DMS53 (cell line): Measurements from ENCODE around the gene ARHGAP24.
"Not testable (repeated sequence)": the region's sequence is repeated elsewhere in the genome, so short reads cannot be mapped to it uniquely, and the experiment has no call there.

Source experiments
- DNase-seq: peaks from one replicate; lab custom pipeline; 2025; lab: John Stamatoyannopoulos, UW

Gene ARHGAP24

DNA sequence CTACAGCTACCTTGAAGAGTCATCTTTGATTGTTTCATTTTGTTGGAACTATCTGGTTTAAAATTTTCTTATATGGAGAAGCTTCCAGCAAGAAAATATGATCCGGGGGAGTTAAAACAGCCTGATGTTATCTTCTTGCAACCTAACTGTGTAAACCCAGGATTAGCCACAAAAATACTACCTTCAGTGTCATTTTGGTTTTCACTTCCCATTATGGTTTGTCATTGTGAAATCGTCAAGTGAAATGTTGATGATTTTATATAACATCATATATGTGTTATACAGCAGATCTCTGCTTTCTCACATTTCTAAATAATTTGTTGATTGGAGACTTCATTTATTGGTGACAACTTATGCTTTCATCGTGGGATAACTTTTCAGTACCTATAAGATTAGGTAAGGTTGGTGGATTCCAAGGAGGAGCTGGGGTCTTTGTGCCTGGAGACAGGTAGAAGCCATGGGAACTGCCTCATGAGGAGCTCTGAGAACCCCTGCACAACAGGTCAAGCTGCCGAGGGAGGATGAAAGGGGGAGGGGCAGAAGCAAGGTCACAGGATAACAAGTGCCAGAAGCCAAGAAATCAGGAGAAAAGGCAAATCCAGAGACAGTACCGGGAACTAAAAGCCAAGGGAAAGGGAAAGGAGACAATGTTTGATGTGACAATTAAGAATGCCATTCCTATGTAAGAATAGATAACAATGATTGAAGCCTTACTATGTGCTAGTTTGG is 7.2 kb downstream of the ARHGAP24 start:
- no peak for DNase-seq

DNA sequence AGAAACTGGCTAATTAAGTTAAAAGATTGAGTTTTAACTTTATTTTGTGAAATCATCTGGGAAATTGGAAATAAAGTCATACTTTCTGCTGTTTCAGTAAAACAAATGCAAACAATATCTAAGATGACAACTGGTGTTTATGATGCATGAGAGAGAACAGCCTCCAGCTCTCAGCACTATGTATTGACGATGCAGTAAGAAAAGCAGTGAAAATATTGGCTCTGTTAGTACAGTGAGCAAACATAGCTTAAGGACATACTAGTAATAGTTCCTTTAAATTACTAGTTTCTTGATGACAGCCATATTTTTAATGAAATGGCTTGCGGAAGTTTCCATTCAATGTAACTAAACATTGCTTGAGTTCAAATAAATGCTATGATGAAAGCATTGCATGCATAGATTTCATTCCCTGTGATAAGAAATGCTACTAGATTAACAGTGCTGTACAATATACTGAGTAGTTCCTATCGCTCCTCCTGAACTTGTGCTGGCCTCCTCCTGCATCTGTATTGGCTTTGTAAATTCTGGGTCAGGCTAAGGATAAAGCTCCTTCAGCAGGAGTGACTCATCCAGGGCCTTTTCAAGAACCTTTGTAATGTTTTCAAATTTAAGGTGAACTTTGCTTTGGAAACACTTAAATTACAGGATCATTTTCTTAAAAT is 11.6 kb downstream of the ARHGAP24 start:
- DNase-seq = peak; percentile 8

DNA sequence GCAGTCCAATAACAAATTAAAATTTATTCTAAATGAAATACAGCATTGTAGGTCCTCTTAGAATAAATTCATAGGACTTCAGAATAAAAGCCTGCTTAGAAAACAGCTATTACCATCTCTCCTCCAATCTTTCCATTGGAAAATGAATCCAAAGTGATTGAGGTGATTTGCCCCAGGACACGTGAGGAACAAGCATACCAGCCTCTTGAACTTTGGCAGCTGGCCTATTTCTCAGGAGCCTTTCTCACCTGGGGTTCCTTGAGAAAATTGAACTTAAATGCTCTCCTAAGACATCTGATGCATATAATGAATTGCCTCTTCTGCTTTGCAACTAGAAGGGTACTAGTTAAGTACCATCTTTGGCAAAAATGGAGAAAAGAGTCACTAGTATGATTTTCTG is 13.5 kb downstream of the ARHGAP24 start:
- DNase-seq = peak; percentile 2

DNA sequence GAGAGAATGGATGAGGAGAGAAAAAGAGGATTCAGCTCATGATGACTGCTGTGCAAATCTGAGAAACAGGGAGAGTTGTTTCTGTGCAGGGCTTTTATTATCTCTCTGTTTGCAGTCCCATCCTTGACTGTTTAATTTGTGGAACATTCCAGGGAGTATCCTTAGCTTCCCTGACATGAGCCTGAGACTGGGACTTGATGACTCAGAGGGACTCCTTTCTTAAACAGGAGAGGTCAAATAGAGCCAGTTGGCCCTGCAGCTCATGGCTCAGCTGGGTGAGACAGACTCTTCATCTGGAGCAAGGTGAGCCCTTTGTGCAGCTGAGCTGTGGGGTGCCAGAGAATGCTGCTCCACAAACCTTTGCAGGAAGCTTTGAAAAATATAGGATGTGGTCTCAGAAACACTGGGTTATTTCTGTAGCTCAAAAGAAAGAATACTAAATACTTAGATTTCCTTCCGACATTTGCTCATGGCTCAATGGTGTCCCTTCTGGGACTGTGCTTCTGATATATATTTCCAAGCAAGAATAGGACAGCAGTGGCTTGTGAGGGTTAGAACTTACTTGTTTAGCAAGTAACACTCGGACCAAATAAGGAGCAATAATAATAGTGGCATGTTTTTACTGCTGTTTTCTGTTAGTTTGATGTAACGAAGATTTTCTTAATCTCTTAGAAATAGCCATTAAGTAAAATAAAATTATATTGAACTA is 14.5 kb downstream of the ARHGAP24 start:
- DNase-seq = peak; percentile 25

DNA sequence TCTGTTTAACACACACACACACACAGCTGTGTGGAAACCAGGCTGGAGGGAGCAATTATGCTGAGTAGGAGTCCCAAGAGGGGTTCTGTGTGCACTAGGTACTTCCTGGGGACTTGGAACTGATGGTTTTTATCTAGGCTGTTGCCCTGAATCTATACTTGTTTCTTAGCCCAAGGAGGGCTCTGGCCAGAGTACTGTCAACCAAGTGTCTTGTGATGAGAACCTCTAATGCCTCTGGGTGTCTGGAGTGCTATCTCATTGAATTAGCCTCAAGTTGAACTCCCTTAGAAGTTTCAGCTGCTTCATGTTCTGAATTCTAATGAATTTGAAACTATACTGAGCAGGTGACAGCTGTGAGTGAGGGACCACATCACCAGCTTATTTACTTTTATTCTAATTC is 16.6 kb downstream of the ARHGAP24 start:
- DNase-seq = no peak

DNA sequence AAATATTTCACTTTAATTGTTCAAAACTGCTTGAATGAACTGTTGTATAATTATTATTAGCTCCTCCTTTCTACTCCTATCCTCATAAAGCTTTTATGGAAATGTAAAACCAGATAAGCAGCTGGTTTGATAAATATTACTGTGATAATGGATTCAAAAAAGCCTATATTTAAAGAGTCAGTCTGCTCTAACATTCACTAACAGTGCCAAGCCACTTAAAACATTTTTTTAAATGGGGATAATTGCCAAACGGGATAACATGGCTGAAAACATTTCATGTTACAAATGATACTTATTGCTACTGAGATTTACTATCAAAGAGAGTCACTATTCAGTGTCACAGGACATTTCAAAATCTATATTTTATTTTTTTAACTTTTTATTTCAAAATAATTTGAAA is 17.4 kb downstream of the ARHGAP24 start:
- no peak for DNase-seq

DNA sequence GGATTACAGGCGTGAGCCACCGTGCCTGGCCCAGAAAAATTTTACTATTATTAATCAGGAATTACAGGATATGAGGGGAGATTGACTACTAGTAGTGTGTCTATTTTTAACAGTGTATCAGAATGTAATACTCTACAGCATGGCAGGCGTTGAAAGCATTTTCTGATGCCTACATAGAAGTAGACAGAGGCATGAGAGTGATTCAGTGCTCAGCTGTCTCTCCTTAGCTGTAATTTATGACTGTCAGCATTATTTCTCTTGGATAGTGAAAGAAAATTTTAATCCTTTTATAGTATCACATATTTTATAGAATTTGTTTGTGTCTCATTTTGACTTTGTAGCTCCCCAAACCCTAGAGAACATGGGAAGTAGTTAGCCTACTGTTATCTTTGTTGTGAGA is 20.7 kb downstream of the ARHGAP24 start:
- DNase-seq = no peak

DNA sequence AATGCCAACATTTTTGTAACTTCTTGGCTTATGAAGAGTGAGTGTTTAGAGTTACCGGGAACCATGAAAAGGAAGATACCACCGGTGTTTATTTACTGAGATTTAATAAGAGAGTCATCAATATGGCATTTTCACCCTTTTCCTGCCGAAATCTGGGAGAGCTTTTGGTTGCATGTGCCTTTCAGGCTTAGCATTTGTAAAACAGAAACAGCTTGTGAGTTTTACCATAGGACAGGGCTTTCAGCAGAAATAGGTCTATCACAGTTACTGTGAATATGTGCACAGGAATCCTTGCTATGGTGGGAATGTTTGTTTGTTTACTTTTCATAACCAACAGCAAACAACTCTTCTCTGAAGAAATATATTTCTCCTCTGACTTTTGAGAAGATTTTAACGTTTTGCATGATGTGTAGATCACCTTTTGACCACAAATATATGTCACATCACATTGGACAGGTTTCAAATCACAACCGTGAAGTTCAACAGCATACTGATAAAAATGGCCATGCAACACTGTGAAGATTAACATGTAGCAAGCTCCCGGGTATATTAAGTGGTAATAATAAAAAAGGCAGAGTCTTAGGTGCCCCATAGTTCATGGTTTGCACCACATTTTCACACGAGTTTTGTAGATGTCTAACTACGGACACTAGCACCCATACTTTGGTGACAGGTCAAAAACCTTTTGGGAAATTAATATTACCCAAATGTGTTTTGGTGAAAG is 21.3 kb downstream of the ARHGAP24 start:
- DNase-seq = no peak

DNA sequence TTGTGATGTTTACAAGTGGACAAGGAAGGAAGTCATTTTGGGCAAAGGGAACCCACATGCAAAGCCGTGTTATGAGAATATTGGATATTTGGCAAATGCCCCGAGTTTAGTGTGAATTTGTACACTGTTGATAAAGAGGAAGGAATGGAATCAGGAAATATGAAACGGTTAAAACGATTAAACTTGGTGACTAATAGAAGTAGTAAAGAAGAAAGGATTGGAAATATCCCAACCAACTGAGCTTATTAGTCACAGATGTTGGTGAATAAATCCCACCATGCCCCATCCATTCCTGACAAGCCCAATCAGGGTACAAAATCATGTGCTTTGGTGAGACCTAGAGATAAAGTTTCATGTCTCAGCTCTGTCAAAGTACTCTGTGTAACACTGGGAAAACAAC is 22.0 kb downstream of the ARHGAP24 start:
- no peak for DNase-seq

DNA sequence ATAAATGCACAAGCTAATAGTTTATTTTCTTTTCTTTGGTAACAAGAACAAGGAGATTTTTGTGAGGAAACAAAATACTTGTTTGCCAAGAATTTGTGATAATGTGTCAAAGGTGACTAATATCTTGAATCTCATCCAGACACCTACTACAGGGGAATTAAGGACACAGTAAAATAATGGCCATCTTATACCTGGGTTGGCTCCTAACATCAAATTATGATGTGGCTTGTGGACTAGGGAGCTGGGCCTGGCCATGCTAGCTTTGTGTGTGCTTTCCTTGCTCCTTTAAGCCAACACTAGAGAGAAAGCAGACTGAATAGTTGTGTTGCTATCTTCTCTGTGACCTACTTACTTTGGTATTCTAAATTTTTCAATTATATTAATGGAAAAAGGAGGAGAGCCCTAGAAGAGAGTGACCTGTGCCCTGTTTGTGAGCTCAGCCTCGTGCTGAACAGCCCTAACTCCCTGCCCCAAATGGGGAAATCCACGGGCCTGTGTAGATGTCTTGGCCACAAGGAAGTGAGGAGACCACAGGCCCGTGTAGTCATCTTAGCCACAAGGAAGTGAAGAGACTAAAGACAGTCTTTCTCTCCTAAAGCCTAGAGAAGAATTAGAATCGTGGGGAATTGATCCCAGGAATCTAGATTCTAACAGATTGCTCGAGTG is 23.3 kb downstream of the ARHGAP24 start:
- DNase-seq = no peak

DNA sequence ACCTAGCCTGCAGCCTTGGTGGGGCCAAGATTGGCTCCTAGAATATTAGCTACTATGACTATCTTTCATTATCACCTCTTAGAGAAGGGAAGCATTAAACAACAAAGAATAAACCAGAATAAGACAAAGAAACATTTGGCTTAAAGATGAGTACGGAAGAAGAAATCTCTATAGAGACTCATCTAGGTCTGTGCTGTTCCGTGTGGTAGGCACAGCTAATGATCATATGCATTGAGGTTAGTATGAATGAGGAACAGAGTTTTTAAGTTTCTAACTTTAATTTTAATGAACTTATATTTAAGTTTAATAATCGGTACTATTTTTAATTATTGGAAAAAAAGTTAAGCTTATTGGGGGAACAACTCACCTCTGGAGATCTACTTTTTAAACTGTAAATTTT is 24.6 kb downstream of the ARHGAP24 start:
- DNase-seq = no peak

DNA sequence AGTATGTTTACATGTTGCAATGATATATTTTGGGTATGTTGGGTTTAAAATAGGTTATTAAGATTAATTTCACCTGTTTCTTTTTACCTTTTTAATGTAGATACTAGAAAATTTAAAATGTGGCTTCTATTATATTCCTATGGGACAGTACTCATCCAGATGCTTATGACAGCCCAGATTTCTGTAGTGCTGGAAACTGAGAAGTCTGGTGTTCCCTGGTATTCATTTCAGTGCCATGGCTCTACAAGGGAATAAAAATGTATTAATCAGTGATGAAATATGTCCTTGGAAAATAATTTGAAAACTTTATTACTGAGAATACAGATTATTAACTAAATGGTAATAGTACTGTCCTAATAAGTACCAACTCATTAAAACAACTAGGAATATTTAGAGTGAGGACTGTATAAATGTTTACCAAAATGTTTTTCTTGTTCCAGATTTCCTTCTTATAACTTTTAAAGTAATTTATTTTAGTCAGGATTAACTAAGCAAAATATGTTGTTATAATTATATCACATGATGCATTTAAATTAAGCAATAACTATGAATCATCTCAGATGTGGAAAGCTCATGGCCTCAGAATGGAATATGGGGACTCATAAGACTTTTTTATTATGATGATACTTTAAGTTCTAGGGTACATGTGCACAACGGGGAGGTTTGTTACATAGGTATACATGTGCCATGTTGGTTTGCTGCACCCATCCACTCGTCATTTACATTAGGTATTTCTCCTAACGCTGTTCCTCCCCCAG is 25.3 kb downstream of the ARHGAP24 start:
- DNase-seq = no peak

DNA sequence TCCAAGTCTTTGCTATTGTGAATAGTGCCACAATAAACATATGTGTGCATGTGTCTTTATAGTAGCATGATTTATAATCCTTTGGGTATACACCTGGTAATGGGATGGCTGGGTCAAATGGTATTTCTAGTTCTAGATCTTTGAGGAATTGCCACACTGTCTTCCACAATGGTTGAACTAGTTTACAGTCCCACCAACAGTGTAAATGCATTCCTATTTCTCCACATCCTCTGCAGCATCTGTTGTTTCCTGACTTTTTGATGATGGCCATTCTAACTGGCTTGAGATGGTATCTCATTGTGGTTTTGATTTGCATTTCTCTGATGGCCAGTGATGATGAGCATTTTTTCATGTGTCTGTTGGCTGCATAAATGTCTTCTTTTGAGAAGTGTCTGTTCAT is 26.2 kb downstream of the ARHGAP24 start:
- not testable (repeated sequence) for DNase-seq

DNA sequence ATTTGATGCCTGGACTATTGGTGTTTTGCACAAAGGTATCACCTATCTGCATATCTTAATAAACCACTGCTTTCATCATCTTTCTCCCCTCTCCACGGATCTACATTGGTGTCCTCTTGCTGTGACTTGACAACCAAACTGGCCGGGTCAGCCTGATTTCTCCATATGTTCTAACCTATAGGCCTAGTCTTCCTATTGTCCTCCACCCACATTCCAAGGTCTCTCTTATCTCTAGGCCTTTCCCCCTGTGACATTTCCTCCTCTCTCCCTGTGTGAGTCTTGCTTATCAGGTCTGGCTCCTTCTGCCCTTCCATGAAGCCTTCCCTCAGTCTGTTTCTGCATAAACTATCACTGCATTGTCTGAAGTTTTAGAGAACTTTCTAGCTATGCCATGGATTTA is 33.7 kb downstream of the ARHGAP24 start:
- DNase-seq = no peak

DNA sequence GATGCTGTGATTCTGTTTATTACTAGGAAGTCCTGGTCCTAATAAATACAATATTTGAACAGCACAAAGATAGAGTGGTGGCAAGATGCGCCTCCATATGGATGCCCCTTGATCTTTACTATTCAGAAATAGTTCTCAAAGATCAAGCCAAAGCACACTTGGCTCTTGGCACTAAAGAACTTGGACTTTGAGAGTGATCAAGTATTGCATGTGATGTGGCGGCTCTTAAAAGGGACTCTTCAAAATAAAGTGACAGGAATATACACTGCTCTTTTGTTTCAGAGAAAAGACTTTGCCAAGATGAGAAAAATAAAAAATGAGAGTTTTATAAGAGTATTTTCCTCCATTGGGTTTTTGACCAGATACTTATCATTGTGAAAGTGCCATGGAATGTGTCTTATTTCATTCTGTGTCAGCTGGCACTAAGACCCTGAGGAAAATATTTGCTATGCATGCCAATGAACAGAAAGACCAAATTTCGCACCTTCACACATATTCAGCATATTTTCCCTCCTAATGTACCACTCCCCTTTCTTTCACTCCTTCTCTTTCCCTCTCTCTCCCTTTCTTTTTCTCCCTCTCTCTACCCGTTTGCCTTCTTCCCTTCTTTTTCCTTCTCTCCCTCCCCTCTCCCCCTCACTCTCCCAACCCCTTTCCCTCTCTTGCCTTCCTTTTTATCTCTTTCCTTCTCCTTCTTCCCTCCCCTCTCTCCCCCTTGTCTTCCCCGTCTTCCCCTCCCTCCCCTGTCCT is 35.1 kb downstream of the ARHGAP24 start:
- DNase-seq = no peak

DNA sequence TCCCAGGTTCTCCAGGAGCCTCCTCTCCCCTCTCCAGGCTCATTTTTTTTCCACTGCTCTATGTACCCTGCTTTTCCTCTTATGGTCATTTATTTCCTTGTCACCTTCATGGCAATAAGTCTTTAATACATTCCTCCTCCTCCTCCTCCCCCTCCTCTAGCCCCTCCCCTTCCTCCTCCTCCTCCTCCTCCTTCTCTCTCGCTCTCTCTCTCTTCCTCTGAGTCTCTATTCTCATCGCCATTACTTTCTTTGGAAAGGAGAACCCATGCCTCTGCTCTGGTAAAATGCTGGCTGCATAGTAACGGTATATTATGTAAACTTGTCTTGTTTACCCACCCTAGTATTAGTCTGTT is 35.7 kb downstream of the ARHGAP24 start:
- peak; percentile 5 for DNase-seq

DNA sequence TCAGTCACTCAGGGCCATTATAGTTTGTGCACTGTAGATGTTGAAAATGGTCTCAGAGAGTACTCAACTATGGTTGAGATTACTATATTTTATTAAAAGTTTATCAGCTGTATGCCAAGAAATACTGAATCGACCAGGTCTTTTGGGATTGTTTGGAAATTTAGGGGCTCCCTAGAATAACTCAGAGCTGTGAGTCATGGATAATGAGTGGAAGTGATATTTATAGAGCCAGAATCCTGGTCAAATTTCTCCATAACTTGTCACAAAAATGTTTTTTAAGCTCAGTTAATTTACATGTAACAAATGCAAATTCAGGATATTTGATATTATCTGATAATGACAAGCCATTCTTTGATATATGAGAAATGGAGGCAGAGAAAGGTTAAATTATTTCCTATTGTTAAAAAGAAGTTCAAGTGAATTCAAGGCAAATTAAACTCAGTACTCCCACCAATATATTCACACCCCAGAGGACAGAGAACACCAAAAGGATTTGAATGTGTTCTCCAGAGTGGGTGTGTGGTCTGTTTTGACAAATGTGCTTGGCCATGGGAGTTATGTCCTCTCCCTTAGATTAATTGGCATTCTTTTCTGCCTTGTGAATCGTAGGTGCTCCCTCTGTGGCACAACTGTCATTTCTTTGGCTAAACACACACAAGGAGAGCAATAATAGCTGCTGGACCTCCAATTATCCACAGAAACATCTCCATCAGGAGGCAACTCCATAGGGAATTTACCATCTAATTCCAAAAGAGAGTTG is 37.7 kb downstream of the ARHGAP24 start:
- no peak for DNase-seq

DNA sequence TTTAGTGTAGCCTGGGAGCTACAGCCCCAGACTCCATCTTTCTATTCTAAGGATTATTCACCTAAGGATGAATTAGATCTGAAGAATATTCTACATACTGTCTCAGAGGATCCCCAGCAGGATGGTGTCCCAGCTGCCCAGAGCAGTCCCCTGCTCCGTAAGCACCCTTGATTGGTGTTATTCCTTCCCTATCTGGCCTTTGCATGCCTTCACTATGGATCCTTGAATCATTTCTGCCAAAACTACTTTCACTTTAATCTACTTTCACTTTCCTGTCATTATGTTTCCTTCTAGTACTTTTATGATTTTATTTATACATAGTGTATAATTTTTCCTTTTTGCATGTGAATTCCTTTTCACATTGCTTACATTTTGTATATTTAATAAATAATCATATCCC is 39.2 kb downstream of the ARHGAP24 start:
- DNase-seq = no peak

DNA sequence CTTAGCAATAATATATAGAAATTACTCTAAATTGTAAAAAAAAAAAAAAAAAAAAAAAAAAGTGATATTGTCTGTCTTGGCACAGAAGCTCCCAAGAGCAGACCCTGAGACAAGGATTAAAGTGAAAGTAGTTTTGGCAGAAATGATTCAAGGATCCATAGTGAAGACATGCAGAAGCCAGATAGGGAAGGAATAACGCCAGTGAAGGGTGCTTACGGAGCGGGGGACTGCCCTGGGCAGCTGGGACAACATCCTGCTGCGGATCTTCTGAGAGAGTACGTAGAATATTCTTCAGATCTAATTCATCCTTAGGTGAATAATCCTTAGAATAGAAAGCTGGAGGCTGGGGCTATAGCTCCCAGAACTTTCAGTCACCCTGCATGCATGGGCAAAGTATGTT is 39.8 kb downstream of the ARHGAP24 start:
- no peak for DNase-seq

DNA sequence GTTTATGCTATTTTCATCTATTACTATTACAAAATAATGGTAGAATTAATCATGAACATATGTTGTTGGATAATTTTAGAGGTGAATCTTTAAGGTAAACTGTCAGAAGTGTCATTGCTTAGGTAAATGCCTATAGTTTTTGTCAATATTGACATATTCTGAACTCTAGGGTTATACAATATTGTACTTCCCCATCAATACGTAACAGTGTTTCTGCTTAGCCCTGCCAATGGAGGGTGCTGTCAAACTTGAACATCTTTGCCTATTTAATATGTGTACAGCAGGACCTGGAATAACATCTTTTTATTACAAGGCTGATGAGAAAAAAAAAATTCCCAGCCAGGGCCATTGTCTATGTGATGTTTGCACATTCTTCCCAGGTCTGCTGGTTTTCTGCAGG is 40.8 kb downstream of the ARHGAP24 start:
- peak; percentile 7 for DNase-seq
